Measurements from ENCODE around the gene RNLS. TPM values are rescaled to one million over a fixed set of nuclear protein-coding genes. Genes with fewer than 3 reads are reported as not detected.

RNLS gene
- polyA plus RNA-seq, 2 of the 4 experiments (the other 2 are of a cell fraction): 11.7 to 16.8 TPM

DNA sequence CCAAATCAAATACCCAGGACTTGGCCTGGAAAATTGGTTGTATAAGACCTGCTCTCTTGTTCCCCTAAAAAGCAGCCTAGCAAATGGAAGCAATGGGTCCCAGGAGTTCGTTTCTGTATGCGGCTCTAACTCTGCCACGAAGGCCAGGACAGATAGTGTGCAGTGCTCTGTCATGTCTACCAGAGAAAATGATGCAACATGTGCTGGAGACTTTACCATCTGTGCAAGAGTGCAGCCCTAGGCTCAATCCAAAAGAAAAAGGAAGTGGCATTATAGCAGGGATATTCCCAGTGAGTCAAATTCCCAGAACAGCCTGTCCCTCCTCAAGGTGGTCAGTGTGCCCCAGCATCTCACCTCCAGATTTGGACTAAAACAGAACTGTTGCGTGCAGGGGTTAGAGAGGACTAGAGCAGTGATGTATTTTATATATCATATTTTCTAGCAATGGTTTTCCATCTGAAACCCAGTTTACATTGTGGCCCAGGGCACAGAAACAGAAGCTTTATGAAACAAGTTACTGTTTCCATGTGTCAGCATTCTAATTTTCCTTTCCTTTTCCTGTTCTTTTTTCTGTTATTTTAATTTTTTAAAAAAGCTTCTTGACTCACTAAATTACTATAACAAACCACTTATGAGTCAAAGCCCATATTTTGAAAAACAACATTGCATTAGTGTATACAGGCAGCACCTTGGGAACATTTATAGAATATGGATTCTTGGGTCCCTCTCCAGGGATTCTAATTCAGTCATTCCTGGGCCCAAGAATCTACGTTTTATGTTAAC, 311.2 kb downstream of the RNLS start:
- 59% methylated on average over 5 of the region's 5 CpGs for WGBS (ENCODE audit: missing lambda C conversion rate)
- H3K9me3 ChIP-seq: no peaks in the 10 kb centered on the region
- no peak for FAIRE-seq
- H3K4me1 ChIP-seq: peaks cover 14% of the 10 kb centered on the region; the same call in 2 of the 3 replicates
- ChIA-PET CTCF (no interaction called here), POLR2A (no interaction called here)
- no peak for DNase-seq (ENCODE audit: low read depth in 1 of 2, low spot score in 1 of 2)
- TF ChIP-seq MAFK (IDR thresholded peaks at IDR 0.05; ENCODE audit: partially characterized antibody) (peak; percentile 11), NR3C1 (IDR thresholded peaks at IDR 0.05) (no peak)
- no peak for ATAC-seq
- peak overlapping the region in 1 of 2 experiments; percentile 54; a peak in 1 of 6 replicates for H3K27ac ChIP-seq
- no peak overlapping the region; the same call in 2 of the 3 replicates for H3K4me2 ChIP-seq
- H3K4me3 ChIP-seq: no peak overlapping the region

DNA sequence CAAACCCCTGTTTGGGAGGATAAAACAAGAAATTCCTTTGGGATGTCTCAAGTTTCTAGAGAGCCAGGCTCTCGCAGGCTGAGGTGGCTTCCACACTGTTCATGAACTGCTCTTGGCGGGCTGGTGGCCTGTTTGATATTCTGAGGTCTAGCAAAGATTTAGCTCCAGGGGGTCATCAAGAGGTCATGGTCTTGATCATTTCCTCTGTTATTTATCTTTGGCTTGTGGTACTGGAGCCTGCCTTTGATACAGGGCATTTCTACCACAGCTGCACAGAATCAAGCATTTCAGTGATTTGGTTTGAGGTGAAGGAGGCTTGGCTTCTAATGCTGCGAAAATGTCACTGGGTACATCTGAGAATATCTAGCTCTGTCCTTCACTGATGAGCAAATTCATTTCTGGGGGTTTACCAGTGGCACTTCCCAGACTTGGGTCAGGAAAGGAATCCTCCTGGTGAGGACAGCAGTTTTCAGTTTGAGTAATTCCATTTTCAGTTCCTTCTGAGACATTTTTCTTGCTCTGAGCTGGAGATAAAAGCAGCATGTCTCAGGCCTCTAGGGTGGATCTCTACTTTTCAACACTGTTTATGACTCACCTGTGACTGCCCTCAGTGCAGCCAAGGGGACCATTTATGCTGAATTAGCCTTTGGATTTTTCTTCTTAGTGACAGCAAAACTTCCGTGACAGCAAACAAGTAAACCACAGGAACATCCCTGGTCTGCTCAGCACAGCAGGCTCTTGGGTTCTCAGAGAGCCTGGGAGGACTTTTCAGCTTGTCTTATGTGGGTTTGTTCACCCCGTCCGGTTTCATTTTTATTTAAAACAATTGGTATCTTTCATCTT, 312.0 kb downstream of the RNLS start:
- TF ChIP-seq MAFK (IDR thresholded peaks at IDR 0.05; ENCODE audit: partially characterized antibody): no peak
- no peak for TF ChIP-seq MYC (IDR thresholded peaks at IDR 0.05; ENCODE audit: borderline replicate concordance, low read length)
- no peak for TF ChIP-seq HOXB13 (CRISPR knock-in tag; IDR thresholded peaks at IDR 0.05; ENCODE audit: low read depth)
- TF ChIP-seq RNF2 (IDR thresholded peaks at IDR 0.05; ENCODE audit: borderline replicate concordance, low read depth): no peak
- no peak for TF ChIP-seq RAD21 (conservative IDR thresholded peaks at IDR 0.05 in 1 of 2, IDR thresholded peaks at IDR 0.05 in 1 of 2)
- TF ChIP-seq BHLHE40 (IDR thresholded peaks at IDR 0.05; ENCODE audit: low read depth, low read length): no peak
- TF ChIP-seq KDM5A (IDR thresholded peaks at IDR 0.05): no peak
- no peak for TF ChIP-seq SMC3 (IDR thresholded peaks at IDR 0.05)
- no peak for TF ChIP-seq FOSB (CRISPR knock-in tag; IDR thresholded peaks at IDR 0.05)
- TF ChIP-seq, protein P1, sequence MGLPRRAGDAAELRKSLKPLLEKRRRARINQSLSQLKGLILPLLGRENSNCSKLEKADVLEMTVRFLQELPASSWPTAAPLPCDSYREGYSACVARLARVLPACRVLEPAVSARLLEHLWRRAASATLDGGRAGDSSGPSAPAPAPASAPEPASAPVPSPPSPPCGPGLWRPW (IDR thresholded peaks at IDR 0.05): no peak
- TF ChIP-seq USF2 (IDR thresholded peaks at IDR 0.05): no peak
- no peak for TF ChIP-seq ZSCAN20 (CRISPR knock-in tag; IDR thresholded peaks at IDR 0.05)
- no peak for TF ChIP-seq EHF (CRISPR knock-in tag; IDR thresholded peaks at IDR 0.05)
- ChIA-PET CTCF (interaction anchor here (1.8 kb wide), 1 partner anchor 10 kb away, joined by 5 read pairs; no protein-coding TSS in a partner anchor), POLR2A (no interaction called here)
- Histone ChIP-seq H3K4me3 (no peak overlapping the region), H3K9me3 (no peaks in the 10 kb centered on the region), H3K4me2 (peak overlapping the region; percentile 18; the same call in 1 of the 3 replicates), H3K4me1 (peaks cover 14% of the 10 kb centered on the region; the same call in 2 of the 3 replicates), H3K27ac (peak overlapping the region in 1 of 2 experiments; percentile 54; a peak in 2 of 6 replicates)
- peak; percentile 52 to 56; a peak in 5 of 6 replicates for ATAC-seq
- DNase-seq (ENCODE audit: low read depth in 1 of 2, low spot score in 1 of 2): no peak
- no peak for FAIRE-seq
- WGBS (ENCODE audit: missing lambda C conversion rate): 81% methylated on average over 6 of the region's 6 CpGs

- ChIA-PET POLR2A (no interaction called here), CTCF (interaction anchor here (1.8 kb wide), 1 partner anchor 9 kb away, joined by 5 read pairs; no protein-coding TSS in a partner anchor)
- no peak for DNase-seq (ENCODE audit: low read depth in 1 of 2, low spot score in 1 of 2)
- Histone ChIP-seq H3K4me1 (peaks cover 14% of the 10 kb centered on the region; the same call in 2 of the 3 replicates), H3K27ac (no peak overlapping the region), H3K4me3 (no peak overlapping the region), H3K9me3 (no peaks in the 10 kb centered on the region), H3K4me2 (no peak overlapping the region)
- TF ChIP-seq RCOR1 (IDR thresholded peaks at IDR 0.05; ENCODE audit: low read depth, low read length) (no peak), MYC (IDR thresholded peaks at IDR 0.05; ENCODE audit: borderline replicate concordance, low read length) (no peak), CBX2 (IDR thresholded peaks at IDR 0.05; ENCODE audit: borderline replicate concordance, low read depth) (no peak), ATOH8 (CRISPR knock-in tag; IDR thresholded peaks at IDR 0.05; ENCODE audit: low read depth) (no peak), EHF (CRISPR knock-in tag; IDR thresholded peaks at IDR 0.05) (no peak), SREBF2 (IDR thresholded peaks at IDR 0.05) (no peak), HEYL (CRISPR knock-in tag; IDR thresholded peaks at IDR 0.05) (no peak), FOXS1 (CRISPR knock-in tag; IDR thresholded peaks at IDR 0.05) (no peak), GATA3 (IDR thresholded peaks at IDR 0.05; ENCODE audit: borderline replicate concordance) (no peak), ZNF302 (CRISPR knock-in tag; IDR thresholded peaks at IDR 0.05) (no peak), FOSB (CRISPR knock-in tag; IDR thresholded peaks at IDR 0.05) (no peak), TFCP2L1 (CRISPR knock-in tag; IDR thresholded peaks at IDR 0.05) (no peak)
- TF ChIP-seq, protein P1 (IDR thresholded peaks at IDR 0.05): no peak
- no peak for ATAC-seq
- FAIRE-seq: no peak
- 79% methylated on average over 9 of the region's 9 CpGs for WGBS (ENCODE audit: missing lambda C conversion rate)
These were observed 312.9 kb downstream of the RNLS start for GRCh38 chr10:88270061-88270808.
